GM23338 (cell line): Measurements from ENCODE around the gene DNAAF8. TPM values are rescaled to one million over a fixed set of nuclear protein-coding genes. Genes with fewer than 3 reads are reported as not detected.

Experiments used
- ATAC-seq: fragments of 200-7000 bp; cut with Tn5 transposase; 3 replicates; pipeline ENCODE4 v1.9.1; 2020
- DNase-seq: peaks from one replicate; pipeline ENCODE4 v3.0.0-alpha.2; 2015; ENCODE audit warnings: low spot score
- H2AFZ ChIP-seq: fragments of 200-600 bp; sonication (generic); 2 replicates; pipeline ENCODE4 v1.8.0; 2016; ENCODE audit warnings: antibody characterized with exemption, mild to moderate bottlenecking, moderate library complexity
- H3F3A ChIP-seq: fragments of 200-600 bp; sonication (generic); replicated peaks from 2 replicates; pipeline ENCODE4 v1.8.0; 2017; ENCODE audit warnings: antibody characterized with exemption, mixed run types, low read depth
- H3K27ac ChIP-seq: fragments of 200-600 bp; sonication (generic); 2 replicates; pipeline ENCODE4 v1.6.1; 2016; ENCODE audit warnings: low read depth
- H3K27me3 ChIP-seq: fragments of 200-600 bp; sonication (generic); 2 replicates; pipeline ENCODE4 v1.8.0; 2016; ENCODE audit warnings: mild to moderate bottlenecking, mixed run types, moderate library complexity; ENCODE audit not compliant: insufficient read depth
- H3K36me3 ChIP-seq: fragments of 200-600 bp; sonication (generic); 2 replicates; pipeline ENCODE4 v1.8.0; 2016; ENCODE audit warnings: mild to moderate bottlenecking; ENCODE audit not compliant: insufficient read depth
- H3K4me1 ChIP-seq: fragments of 200-600 bp; sonication (generic); 2 replicates; pipeline ENCODE4 v1.8.0; 2016; ENCODE audit warnings: mild to moderate bottlenecking, moderate library complexity; ENCODE audit not compliant: insufficient read depth
- H3K4me2 ChIP-seq: fragments of 200-600 bp; sonication (generic); 2 replicates; pipeline ENCODE4 v1.7.1; 2017; ENCODE audit warnings: mixed run types
- H3K4me3 ChIP-seq: fragments of 200-600 bp; sonication (generic); 2 replicates; pipeline ENCODE4 v1.6.1; 2016; ENCODE audit warnings: mixed run types
- H3K79me2 ChIP-seq: fragments of 200-600 bp; sonication (generic); replicated peaks from 2 replicates; pipeline ENCODE4 v1.8.0; 2017; ENCODE audit warnings: mild to moderate bottlenecking; ENCODE audit not compliant: insufficient read depth
- H3K9me2 ChIP-seq: fragments of 200-600 bp; sonication (generic); 2 replicates; pipeline ENCODE4 v1.8.0; 2017; ENCODE audit not compliant: insufficient read depth
- H4K20me1 ChIP-seq: fragments of 200-600 bp; sonication (generic); replicated peaks from 2 replicates; pipeline ENCODE4 v1.8.0; 2017; ENCODE audit warnings: mild to moderate bottlenecking; ENCODE audit not compliant: insufficient read depth
- H3K27ac Mint-ChIP-seq: 2 replicates; pipeline ENCODE4 v1.8.0; 2020; ENCODE audit warnings: inconsistent platforms, mild to moderate bottlenecking, moderate library complexity, mixed read lengths
- H3K27me3 Mint-ChIP-seq: 3 replicates; pipeline ENCODE4 v1.8.0; 2022; ENCODE audit warnings: low read depth, mild to moderate bottlenecking, moderate library complexity, mixed read lengths, inconsistent platforms; ENCODE audit not compliant: insufficient read depth, poor library complexity
- H3K36me3 Mint-ChIP-seq: 3 replicates; pipeline ENCODE4 v1.8.0; 2021; ENCODE audit warnings: low read depth, mild to moderate bottlenecking, inconsistent platforms, moderate library complexity, mixed read lengths
- H3K4me1 Mint-ChIP-seq: 3 replicates; pipeline ENCODE4 v1.8.0; 2020; ENCODE audit warnings: mild to moderate bottlenecking, inconsistent platforms, mixed read lengths
- H3K4me3 Mint-ChIP-seq: 3 replicates; pipeline ENCODE4 v1.8.0; 2021; ENCODE audit warnings: moderate library complexity, mild to moderate bottlenecking, inconsistent platforms, mixed read lengths
- H3K9me3 Mint-ChIP-seq: 3 replicates; pipeline ENCODE4 v1.8.0; 2020; ENCODE audit warnings: moderate library complexity, mild to moderate bottlenecking, inconsistent platforms, mixed read lengths
- NANOG ChIP-seq: IDR thresholded peaks from 2 replicates; pipeline ENCODE4 v1.6.1; 2016; ENCODE audit warnings: antibody characterized with exemption, borderline replicate concordance
- ZNF331 ChIP-seq: fragments of 250-450 bp; sonication (Bioruptor Pico); IDR thresholded peaks from 2 replicates; pipeline ENCODE4 v1.5.0; 2020; ENCODE audit warnings: low read depth, mild to moderate bottlenecking, moderate library complexity
- polyA plus RNA-seq: library from polyadenylated mRNA; unstranded; fragments of >200 nt; fragmentation: Nextera tagmentation; extraction: Ambion mirVana; gene quantifications from 2 replicates; pipeline ENCODE4 v1.2.1, GENCODE V29; 2016
- total RNA-seq: library from RNA; depleted of rRNA; stranded (reverse); fragments of >200 nt; shearing (Covaris generic); gene quantifications from 2 replicates; pipeline ENCODE4 v1.2.3, GENCODE V29; 2014
- TF ChIP-seq, protein P1 (sequence below): IDR thresholded peaks from one replicate; pipeline ENCODE4 v1.6.1; 2018; ENCODE audit warnings: antibody characterized with exemption; ENCODE audit not compliant: unreplicated experiment
- TF ChIP-seq, protein P2 (sequence below): fragments of 250-450 bp; sonication (Bioruptor Pico); IDR thresholded peaks from 2 replicates; pipeline ENCODE4 v1.5.0; 2020; ENCODE audit warnings: mild to moderate bottlenecking, moderate library complexity
- TF ChIP-seq, protein P3 (sequence below), 2 experiments: fragments of 200-600 bp in 1 of 2; sonication (generic) in 1 of 2; conservative IDR thresholded peaks; 2 replicates each; pipeline versions ENCODE4 v1.5.1 to v1.6.1; 2016 to 2017; ENCODE audit warnings: antibody characterized with exemption in 2 of 2, low read depth in 2 of 2, mild to moderate bottlenecking in 2 of 2, moderate library complexity in 1 of 2

Gene DNAAF8
- total and polyA plus RNA-seq, 2 experiments from 2014 or later = 0.34 to 1.3 TPM

DNA sequence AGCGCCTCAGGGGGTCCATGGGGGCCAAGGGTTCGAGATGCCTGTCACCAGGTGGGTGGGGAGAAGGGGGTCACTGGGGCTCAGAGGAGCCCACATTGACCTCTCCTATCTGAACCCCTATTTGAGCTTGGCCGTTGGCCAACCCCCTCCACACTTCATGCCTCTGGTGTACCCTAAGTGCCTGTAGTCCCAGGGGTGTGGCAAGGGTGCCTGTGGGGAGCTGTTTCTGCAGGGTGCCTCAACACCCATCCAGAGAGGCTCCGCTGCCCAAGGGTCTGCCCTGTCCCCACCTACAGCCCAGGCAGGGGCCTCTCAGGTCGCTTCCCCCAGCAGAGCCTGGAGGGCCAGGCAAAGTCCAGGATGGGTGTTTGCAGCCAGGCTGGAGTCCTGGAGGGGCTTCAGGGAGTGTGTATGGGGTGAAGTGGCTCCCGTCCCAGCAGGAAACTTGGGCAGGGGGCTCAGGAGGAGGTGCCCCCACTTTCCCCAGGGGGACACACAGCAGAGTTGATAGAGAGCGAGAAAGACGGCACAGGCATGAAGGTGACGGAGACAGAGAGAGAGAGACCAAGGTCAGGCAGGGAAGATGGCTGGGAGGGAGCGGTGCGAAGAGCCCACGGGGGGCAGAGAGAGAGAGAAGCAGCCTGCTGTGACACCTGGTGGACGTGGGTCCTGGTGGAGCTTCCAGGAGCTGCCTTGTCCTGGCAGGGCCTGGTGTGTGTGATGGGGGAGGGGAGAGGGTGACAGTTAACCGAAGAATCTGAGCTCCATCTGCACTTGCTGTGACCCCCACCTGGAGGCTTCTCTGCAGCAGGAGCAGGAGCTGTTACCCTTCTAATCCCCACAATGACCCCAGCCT is 53.5 kb downstream of the DNAAF8 start, which contains the start of gene SEPTIN12:
Gene SEPTIN12 (minus strand): TSS at position 719 of the 856 bp plus-strand sequence. CDS start 700 bp downstream, at position 19.
- Histone ChIP-seq H3K4me1 (peaks cover 12% of the 10 kb centered on the region; the same call in 1 of the 2 replicates), H3K36me3 (no peaks in the 10 kb centered on the region), H3K79me2 (no peaks in the 10 kb centered on the region), H3F3A (no peaks in the 10 kb centered on the region), H3K27me3 (no peaks in the 10 kb centered on the region), H2AFZ (peak within 1 kb of the TSS; percentile 87), H3K4me3 (no peak within 1 kb of the TSS), H3K27ac (no peak within 1 kb of the TSS), H3K9me2 (no peaks in the 10 kb centered on the region), H3K4me2 (no peak within 1 kb of the TSS), H4K20me1 (no peaks in the 10 kb centered on the region)
- H3K27ac Mint-ChIP-seq = peak within 1 kb of the TSS; percentile 87; the same call in 1 of the 2 replicates
- peak; percentile 32 for DNase-seq
- ATAC-seq = peak; percentile 65
- TF ChIP-seq NANOG = no peak
- TF ChIP-seq, protein P1, sequence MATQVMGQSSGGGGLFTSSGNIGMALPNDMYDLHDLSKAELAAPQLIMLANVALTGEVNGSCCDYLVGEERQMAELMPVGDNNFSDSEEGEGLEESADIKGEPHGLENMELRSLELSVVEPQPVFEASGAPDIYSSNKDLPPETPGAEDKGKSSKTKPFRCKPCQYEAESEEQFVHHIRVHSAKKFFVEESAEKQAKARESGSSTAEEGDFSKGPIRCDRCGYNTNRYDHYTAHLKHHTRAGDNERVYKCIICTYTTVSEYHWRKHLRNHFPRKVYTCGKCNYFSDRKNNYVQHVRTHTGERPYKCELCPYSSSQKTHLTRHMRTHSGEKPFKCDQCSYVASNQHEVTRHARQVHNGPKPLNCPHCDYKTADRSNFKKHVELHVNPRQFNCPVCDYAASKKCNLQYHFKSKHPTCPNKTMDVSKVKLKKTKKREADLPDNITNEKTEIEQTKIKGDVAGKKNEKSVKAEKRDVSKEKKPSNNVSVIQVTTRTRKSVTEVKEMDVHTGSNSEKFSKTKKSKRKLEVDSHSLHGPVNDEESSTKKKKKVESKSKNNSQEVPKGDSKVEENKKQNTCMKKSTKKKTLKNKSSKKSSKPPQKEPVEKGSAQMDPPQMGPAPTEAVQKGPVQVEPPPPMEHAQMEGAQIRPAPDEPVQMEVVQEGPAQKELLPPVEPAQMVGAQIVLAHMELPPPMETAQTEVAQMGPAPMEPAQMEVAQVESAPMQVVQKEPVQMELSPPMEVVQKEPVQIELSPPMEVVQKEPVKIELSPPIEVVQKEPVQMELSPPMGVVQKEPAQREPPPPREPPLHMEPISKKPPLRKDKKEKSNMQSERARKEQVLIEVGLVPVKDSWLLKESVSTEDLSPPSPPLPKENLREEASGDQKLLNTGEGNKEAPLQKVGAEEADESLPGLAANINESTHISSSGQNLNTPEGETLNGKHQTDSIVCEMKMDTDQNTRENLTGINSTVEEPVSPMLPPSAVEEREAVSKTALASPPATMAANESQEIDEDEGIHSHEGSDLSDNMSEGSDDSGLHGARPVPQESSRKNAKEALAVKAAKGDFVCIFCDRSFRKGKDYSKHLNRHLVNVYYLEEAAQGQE = no peak
- H3K4me3 Mint-ChIP-seq = no peak within 1 kb of the TSS; the same call in 2 of the 3 replicates
- H3K4me1 Mint-ChIP-seq = peaks cover 13% of the 10 kb centered on the region
- H3K27me3 Mint-ChIP-seq = peaks cover 18% of the 10 kb centered on the region
- peaks cover 2% of the 10 kb centered on the region; the same call in 2 of the 3 replicates for H3K9me3 Mint-ChIP-seq
- peaks cover 19% of the 10 kb centered on the region for H3K36me3 Mint-ChIP-seq

DNA sequence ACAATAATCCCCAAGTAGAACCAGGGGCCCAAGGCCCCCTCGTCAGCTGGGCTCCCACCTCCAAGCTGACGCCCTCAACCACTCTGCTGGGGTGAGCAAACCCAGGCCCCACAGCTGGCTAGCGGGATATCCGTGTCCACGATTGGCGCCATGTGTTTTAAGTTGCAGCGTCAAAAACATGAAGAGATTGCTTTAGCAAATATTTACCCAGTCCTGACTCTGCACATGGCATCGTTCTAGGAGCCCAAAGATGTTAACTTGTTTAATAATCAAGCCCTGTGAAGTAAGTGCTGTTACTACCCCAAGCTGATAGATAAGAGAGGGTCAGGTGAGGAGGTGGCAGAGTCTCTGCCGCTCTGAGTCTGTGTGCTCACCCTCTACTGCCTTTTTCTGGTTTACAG is 54.2 kb downstream of the DNAAF8 start:
- H3K4me1 ChIP-seq = peaks cover 12% of the 10 kb centered on the region; the same call in 1 of the 2 replicates
- no peak overlapping the region for H3K4me2 ChIP-seq
- no peaks in the 10 kb centered on the region; the same call in 1 of the 2 replicates for H3F3A ChIP-seq
- H3K27me3 ChIP-seq = no peaks in the 10 kb centered on the region
- H3K9me2 ChIP-seq = no peaks in the 10 kb centered on the region
- no peak overlapping the region for H3K27ac ChIP-seq
- no peaks in the 10 kb centered on the region for H4K20me1 ChIP-seq
- peak overlapping the region; percentile 87 for H2AFZ ChIP-seq
- no peak for DNase-seq
- H3K4me3 ChIP-seq = no peak overlapping the region
- no peak; the same call in 2 of the 3 replicates for ATAC-seq
- Mint-ChIP-seq H3K27ac (no peak overlapping the region), H3K27me3 (peaks cover 16% of the 10 kb centered on the region), H3K4me1 (peaks cover 13% of the 10 kb centered on the region), H3K9me3 (peaks cover 2% of the 10 kb centered on the region; the same call in 2 of the 3 replicates), H3K36me3 (peaks cover 13% of the 10 kb centered on the region), H3K4me3 (no peak overlapping the region)
- no peaks in the 10 kb centered on the region for H3K79me2 ChIP-seq
- no peaks in the 10 kb centered on the region for H3K36me3 ChIP-seq
- TF ChIP-seq, protein P2, sequence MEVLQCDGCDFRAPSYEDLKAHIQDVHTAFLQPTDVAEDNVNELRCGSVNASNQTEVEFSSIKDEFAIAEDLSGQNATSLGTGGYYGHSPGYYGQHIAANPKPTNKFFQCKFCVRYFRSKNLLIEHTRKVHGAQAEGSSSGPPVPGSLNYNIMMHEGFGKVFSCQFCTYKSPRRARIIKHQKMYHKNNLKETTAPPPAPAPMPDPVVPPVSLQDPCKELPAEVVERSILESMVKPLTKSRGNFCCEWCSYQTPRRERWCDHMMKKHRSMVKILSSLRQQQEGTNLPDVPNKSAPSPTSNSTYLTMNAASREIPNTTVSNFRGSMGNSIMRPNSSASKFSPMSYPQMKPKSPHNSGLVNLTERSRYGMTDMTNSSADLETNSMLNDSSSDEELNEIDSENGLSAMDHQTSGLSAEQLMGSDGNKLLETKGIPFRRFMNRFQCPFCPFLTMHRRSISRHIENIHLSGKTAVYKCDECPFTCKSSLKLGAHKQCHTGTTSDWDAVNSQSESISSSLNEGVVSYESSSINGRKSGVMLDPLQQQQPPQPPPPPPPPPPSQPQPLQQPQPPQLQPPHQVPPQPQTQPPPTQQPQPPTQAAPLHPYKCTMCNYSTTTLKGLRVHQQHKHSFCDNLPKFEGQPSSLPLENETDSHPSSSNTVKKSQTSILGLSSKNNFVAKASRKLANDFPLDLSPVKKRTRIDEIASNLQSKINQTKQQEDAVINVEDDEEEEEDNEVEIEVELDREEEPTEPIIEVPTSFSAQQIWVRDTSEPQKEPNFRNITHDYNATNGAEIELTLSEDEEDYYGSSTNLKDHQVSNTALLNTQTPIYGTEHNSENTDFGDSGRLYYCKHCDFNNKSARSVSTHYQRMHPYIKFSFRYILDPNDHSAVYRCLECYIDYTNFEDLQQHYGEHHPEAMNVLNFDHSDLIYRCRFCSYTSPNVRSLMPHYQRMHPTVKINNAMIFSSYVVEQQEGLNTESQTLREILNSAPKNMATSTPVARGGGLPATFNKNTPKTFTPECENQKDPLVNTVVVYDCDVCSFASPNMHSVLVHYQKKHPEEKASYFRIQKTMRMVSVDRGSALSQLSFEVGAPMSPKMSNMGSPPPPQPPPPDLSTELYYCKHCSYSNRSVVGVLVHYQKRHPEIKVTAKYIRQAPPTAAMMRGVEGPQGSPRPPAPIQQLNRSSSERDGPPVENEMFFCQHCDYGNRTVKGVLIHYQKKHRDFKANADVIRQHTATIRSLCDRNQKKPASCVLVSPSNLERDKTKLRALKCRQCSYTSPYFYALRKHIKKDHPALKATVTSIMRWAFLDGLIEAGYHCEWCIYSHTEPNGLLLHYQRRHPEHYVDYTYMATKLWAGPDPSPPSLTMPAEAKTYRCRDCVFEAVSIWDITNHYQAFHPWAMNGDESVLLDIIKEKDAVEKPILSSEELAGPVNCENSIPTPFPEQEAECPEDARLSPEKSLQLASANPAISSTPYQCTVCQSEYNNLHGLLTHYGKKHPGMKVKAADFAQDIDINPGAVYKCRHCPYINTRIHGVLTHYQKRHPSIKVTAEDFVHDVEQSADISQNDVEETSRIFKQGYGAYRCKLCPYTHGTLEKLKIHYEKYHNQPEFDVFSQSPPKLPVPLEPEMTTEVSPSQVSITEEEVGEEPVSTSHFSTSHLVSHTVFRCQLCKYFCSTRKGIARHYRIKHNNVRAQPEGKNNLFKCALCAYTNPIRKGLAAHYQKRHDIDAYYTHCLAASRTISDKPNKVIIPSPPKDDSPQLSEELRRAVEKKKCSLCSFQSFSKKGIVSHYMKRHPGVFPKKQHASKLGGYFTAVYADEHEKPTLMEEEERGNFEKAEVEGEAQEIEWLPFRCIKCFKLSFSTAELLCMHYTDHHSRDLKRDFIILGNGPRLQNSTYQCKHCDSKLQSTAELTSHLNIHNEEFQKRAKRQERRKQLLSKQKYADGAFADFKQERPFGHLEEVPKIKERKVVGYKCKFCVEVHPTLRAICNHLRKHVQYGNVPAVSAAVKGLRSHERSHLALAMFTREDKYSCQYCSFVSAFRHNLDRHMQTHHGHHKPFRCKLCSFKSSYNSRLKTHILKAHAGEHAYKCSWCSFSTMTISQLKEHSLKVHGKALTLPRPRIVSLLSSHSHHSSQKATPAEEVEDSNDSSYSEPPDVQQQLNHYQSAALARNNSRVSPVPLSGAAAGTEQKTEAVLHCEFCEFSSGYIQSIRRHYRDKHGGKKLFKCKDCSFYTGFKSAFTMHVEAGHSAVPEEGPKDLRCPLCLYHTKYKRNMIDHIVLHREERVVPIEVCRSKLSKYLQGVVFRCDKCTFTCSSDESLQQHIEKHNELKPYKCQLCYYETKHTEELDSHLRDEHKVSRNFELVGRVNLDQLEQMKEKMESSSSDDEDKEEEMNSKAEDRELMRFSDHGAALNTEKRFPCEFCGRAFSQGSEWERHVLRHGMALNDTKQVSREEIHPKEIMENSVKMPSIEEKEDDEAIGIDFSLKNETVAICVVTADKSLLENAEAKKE (CRISPR knock-in tag) = no peak
- TF ChIP-seq, protein P3, sequence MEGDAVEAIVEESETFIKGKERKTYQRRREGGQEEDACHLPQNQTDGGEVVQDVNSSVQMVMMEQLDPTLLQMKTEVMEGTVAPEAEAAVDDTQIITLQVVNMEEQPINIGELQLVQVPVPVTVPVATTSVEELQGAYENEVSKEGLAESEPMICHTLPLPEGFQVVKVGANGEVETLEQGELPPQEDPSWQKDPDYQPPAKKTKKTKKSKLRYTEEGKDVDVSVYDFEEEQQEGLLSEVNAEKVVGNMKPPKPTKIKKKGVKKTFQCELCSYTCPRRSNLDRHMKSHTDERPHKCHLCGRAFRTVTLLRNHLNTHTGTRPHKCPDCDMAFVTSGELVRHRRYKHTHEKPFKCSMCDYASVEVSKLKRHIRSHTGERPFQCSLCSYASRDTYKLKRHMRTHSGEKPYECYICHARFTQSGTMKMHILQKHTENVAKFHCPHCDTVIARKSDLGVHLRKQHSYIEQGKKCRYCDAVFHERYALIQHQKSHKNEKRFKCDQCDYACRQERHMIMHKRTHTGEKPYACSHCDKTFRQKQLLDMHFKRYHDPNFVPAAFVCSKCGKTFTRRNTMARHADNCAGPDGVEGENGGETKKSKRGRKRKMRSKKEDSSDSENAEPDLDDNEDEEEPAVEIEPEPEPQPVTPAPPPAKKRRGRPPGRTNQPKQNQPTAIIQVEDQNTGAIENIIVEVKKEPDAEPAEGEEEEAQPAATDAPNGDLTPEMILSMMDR (conservative IDR thresholded peaks at IDR 0.05; ENCODE audit: low read depth in 2 of 2) = no peak
- no peak for TF ChIP-seq ZNF331 (CRISPR knock-in tag)
